Thyroid gland (tissue), 4 donors: ENCODE results near the gene SYNDIG1L.

Experiments used
- CTCF ChIP-seq, 6 experiments: fragments of 200-600 bp in 3 of 6; fragments of 450-650 bp in 3 of 6; sonication (generic) in 3 of 6; IDR thresholded peaks; one replicate each; pipeline ENCODE4 v1.5.1; 2016 to 2019; ENCODE audit warnings: antibody characterized with exemption in 6 of 6, mild to moderate bottlenecking in 2 of 6, inconsistent platforms in 1 of 6, moderate library complexity in 1 of 6
- POLR2A ChIP-seq, 2 donors: fragments of 450-650 bp; IDR thresholded peaks; one replicate each; pipeline ENCODE4 v1.6.1; 2017; ENCODE audit warnings: antibody characterized with exemption in 2 of 2, mild to moderate bottlenecking in 2 of 2, moderate library complexity in 1 of 2

- TF ChIP-seq POLR2A (IDR thresholded peaks at IDR 0.05) (no peak), CTCF (IDR thresholded peaks at IDR 0.05) (no peak)
These were observed 2.8 kb downstream of the SYNDIG1L start for GRCh38 chr14:74423246-74423645.
